NCI-H1092 treated with DMSO at 0.1 percent for 48 hours (cell line): ENCODE data around the gene ZNF256.
A peak's percentile ranks its signal among the peaks of the same experiment; 100 is the strongest.

ENCODE experiments used
- DNase-seq: peaks from one replicate; lab custom pipeline; 2025; lab: John Stamatoyannopoulos, UW

ZNF256 gene

GRCh38 chr19:57947419-57948134, at the start of gene ZNF256:
Gene ZNF256, minus strand, starts transcription at chr19:57947706. Its CDS starts 232 bp downstream, at chr19:57947474.
- peak; percentile 93 for DNase-seq

- no peak for DNase-seq
Observed at GRCh38 chr19:57992841-57993240, 45.3 kb upstream of the ZNF256 start.

GRCh38 chr19:57978586-57979289, 31.2 kb upstream of the ZNF256 start:
- no peak for DNase-seq

DNA sequence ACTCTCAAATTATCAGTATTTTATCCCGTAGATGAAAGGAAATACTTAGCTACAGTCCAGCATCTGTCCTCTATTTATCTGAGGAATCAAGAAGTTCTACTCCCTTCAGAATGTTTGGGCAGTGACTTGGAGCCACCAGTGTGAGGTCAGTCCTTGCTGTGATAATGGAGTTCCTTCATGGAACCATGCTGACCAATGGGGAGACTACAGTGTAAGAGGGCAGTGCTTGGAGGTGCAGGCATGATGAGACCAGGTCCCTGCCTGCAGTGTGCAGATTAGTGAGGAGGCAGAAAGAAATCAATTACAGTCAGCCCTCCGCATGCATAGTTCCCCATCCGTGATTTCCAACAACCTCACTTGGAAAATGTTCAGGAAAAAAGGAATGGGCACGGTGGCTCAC, 26.9 kb upstream of the ZNF256 start, which contains the start of gene C19orf18:
C19orf18 (minus strand) TSS at position 101 of the 400 bp plus-strand sequence. CDS start 102 bp downstream, outside the sequence.
- no peak for DNase-seq

DNA sequence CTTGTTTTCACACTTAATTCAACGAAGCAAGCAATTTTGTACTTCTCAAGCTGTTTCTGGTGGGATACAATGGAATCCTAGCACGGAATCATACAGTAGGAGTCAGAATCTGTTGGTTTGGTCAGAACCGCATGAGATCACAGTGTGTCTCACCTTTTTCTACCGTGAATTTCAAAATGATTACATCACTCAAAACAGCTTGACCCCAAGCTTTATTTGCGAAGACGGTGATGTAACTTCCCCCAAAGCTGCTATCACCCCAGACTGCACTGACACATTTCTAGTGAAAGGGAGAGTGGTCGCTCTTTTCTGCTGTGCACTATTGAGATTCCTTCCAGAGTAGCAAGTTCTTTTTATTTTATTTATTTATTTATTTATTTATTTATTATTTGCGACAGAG, 17.3 kb upstream of the ZNF256 start:
- no peak for DNase-seq

DNA sequence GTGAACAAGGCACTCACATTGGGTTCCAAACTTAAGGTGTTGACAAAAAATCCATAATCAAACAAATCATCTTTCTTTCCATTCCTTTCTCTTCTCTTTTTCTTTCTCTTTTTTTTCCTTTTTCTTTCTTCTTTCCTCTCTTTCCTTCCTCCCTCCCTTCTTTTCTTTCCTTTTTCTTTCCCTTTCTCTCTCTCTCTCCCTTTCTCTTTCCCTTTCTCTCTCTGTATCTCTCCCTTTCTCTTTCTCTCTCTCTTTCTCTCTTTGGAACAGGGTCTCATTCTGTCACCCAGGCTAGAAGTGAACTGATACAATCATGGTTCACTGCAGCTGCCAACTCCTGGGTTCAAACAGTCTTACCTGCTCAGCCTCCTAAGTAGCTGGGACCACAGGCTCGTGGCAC, 14.3 kb upstream of the ZNF256 start:
- DNase-seq: no peak

- no peak for DNase-seq
Observed at GRCh38 chr19:57954996-57955395, 7.5 kb upstream of the ZNF256 start.

- no peak for DNase-seq
Observed at GRCh38 chr19:57949702-57950101, 2.2 kb upstream of the ZNF256 start.

DNA sequence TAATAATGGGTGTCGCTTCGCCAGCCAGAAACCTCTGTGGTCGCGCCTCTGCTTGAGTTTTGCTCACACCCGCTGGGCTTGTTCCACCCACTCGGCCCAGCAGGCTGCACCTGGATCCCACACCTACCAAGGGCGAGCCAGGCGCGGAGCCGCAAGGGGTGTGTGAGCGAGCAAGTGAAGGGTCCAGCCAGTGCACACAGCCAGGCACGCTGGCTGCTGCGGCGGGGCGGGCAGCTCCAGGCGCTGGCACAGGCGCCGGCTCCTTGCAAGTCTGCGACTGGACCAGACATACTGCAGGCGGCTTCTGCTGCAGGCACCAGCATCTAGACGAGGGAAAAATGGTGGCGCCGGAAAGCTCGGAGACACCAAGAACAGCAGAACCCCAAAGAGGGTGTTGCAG, 1.8 kb upstream of the ZNF256 start:
- DNase-seq: no peak

- no peak for DNase-seq
Observed at GRCh38 chr19:57947088-57947418, 453 bp downstream of the ZNF256 start.

DNA sequence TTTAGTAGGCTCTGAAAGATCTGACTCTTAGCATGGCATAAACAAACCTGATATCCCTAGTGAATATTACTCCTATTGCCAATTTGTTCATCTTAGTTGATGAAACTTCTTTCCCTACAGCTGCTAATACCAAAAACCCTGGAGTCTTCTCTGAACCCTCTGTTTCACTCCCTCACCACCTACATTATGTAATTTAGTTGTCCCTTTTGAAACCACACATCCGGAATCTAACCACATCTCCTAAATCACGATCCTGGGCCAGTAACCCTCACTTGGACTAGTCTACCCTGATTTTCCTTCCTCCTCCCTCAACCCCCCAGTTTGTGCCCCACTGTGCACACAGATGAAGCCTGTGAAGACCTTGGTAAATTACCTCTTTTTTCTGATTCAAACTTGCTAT, 1.2 kb downstream of the ZNF256 start:
- no peak for DNase-seq

DNA sequence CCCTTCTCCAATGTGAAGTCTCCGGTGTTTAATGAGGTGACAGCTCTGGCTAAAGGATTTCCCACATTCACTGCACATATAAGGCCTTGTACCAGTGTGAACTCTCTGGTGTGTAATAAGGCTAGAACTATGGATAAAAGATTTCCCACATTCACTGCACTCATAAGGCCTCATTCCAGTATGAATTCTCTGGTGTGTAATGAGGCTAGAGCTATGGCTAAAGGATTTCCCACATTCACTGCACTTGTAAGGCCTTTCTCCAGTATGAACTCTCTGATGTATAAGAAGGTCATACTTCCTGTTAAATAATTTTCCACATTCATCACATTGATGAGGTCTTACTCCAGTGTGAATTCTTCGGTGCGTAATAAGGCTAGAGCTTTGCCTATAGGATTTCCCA, 5.9 kb downstream of the ZNF256 start:
- DNase-seq: no peak

DNA sequence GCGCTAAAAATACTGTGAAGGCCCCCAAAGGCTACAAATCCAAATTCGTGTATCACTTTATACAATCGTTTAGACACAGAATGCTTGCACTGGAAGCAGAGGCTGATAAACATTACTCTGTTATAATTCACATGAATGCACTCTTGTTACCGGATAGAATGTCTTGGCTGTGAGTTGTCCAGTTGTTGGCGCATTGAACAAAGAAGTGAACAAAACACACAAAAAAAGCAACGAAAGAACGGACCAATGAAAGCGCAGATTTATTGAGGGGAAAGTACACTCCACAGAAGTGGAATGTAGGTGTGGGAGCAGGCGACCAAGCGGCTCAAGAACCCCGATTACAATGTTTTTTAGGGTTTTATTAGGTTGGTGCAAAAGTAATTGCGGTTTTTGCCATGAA, 11.8 kb downstream of the ZNF256 start:
- no peak for DNase-seq

GRCh38 chr19:57934820-57935665, 12.5 kb downstream of the ZNF256 start, which contains the start of gene ZNF418:
Gene ZNF418, minus strand, starts transcription at chr19:57935402. Its CDS starts 1,580 bp downstream, at chr19:57933822.
- no peak for DNase-seq

GRCh38 chr19:57927587-57927986, 19.9 kb downstream of the ZNF256 start:
- no peak for DNase-seq

DNA sequence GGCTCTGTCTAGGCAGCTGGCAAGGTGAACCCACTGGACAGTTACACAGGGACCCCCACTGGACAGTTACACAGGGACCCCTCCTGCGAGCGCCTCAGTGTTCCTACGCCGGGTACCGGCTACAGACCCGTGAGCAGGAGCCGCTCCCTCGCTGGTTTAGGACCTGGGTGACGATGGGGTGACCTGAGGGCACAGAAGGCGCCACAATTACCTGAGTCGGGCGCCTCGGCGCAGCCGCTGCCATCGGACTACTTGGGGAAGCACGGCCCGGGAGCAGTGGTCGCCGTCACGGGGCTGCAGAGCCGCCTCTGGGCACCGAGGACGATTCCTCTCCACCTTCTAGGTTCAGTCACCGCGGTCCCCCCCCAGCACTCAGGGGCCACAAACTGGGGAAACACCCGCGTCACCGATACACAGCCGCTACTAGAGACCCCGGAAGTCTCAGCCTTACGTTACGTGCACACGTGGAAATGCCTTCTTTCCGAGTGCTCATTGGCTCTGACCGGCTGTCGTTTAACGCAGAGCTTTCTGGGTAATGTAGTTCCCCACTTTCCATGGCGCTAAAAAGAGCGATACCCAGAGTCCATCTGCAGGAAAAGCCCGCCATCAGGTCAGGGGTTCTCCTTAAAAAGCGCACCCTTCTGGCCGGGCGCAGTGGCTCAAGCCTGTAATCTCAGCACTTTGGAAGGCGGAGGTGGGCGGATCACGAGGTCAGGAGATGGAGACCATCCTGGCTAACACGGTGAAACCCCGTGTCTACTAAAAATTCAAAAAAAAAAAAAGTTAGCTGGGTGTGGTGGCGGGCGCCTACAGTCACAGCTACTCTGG, 31.1 kb downstream of the ZNF256 start, which contains the start of gene ZNF417:
ZNF417 (minus strand) TSS at position 425 of the 828 bp plus-strand sequence; CDS start at position 244, 181 bp downstream.
- DNase-seq: peak; percentile 89

GRCh38 chr19:57914531-57914930, 33.0 kb downstream of the ZNF256 start:
- DNase-seq: no peak

DNA sequence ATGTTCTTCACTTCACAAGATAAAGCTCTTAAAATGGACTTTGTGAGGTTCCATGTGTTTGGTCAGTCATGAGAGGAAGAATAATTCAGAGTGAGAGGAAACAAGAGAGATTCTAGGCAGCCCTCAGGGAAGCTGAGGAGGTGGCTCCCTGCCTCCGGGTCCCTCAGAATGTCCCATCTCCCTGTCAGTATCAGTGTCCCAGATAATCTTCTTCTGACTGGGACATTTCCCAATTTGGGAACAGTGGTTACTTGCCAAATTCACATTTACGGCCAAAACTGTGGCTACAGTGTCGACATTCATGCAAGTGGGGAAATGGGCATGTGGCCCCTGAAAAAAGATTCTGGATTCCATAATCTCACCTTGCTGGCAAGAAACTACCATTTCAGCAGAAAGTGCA, 40.1 kb downstream of the ZNF256 start:
- no peak for DNase-seq

- no peak for DNase-seq
Observed at GRCh38 chr19:57905258-57905657, 42.2 kb downstream of the ZNF256 start.

DNA sequence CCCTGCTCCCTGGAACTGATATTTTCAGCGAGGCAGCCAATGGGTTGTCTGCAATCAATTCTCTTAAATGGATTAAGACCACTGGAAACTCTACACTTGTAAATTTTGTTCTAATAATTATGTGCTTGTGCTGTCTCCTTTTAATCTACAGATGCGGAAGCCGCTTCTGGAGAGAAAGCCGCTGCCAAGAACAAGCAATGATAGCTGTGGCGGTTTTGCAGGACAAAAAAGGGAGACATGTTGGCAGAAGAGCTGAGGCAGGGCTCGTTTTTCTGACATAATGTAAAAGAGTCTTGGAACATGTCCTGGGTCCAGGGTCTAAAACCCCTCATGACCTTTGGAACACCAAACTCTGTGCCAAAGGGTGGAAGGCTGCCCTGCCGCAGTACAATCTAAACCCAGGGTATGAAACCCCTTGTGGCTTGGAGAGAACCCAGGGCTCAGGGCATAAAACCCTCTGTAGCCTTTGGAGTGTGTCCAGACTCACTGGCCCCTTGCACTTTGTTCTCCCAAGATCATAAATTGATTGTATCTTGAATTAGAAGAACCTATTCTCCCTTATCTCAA, 43.8 kb downstream of the ZNF256 start:
- no peak for DNase-seq

DNA sequence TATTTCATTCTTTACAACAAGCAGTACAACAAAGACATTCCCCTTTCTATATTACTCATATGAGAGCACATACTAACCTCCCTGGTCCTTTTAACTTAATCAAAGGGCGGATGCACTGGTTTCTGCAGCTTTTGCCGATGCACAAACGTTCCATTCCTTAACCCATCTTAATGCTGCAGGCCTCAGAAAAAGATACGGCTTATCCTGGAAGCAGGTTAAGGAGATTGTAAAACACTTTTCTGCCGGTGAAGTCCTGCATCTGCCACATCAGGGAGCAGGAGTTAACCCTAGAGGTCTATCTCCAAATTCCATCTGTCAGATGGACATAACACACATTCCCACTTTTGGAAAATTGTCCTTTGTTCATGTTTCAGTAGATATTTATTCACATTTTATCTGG, 47.2 kb downstream of the ZNF256 start:
- DNase-seq: no peak
